K562 (cell line): ENCODE data around the gene UBE2D3. TPM values are rescaled to one million over a fixed set of nuclear protein-coding genes. Genes with fewer than 3 reads are reported as not detected.

ENCODE experiments used
- ARID1B ChIP-seq: fragments of 450-650 bp; IDR thresholded peaks from 2 replicates; pipeline ENCODE4 v1.6.1; 2016; ENCODE audit warnings: antibody characterized with exemption, mild to moderate bottlenecking, inconsistent platforms
- BCOR ChIP-seq: fragments of 450-650 bp; IDR thresholded peaks from 2 replicates; pipeline ENCODE4 v1.6.1; 2016
- BRD4 ChIP-seq: fragments of 200-600 bp; sonication (generic); IDR thresholded peaks from 2 replicates; pipeline ENCODE4 v1.6.1; 2017; ENCODE audit warnings: inconsistent platforms
- CHCHD3 ChIP-seq: fragments of 250-450 bp; sonication (Bioruptor Pico); IDR thresholded peaks from 2 replicates; pipeline ENCODE4 v2.1.2; 2022; ENCODE audit warnings: mild to moderate bottlenecking
- ESRRB ChIP-seq: fragments of 250-450 bp; sonication (Bioruptor Pico); IDR thresholded peaks from 2 replicates; pipeline ENCODE4 v1.5.0; 2020; ENCODE audit warnings: mild to moderate bottlenecking, moderate library complexity, borderline replicate concordance
- KDM4B ChIP-seq, 2 experiments: fragments of 450-650 bp in 1 of 2; sonication (generic) in 1 of 2; IDR thresholded peaks; 2 replicates each; pipeline ENCODE4 v1.6.1; 2016 to 2017; ENCODE audit warnings: borderline replicate concordance in 2 of 2, antibody characterized with exemption in 1 of 2, low read depth in 1 of 2, mild to moderate bottlenecking in 1 of 2
- NR2C2 ChIP-seq, 2 experiments: fragments of 200-800 bp in 1 of 2; sonication (Bioruptor generic) in 1 of 2; sonication (generic) in 1 of 2; formaldehyde crosslinking in 1 of 2; IDR thresholded peaks; 2 replicates each; pipeline versions ENCODE4 v1.6.1 to v1.8.0; 2016 to 2022; ENCODE audit warnings: mild to moderate bottlenecking in 1 of 2, missing compliant biosample characterization in 1 of 2, missing genetic modification characterization in 1 of 2, missing genetic modification reagents in 1 of 2
- SAP30 ChIP-seq: fragments of 200-600 bp; sonication (generic); IDR thresholded peaks from 2 replicates; pipeline ENCODE4 v1.6.1; 2012; ENCODE audit warnings: borderline replicate concordance, low read depth, mild to moderate bottlenecking, moderate library complexity, low read length, control low read depth, inconsistent platforms; ENCODE audit not compliant: insufficient read depth, poor library complexity, severe bottlenecking
- SMAD3 ChIP-seq: fragments of 450-650 bp; formaldehyde crosslinking; conservative IDR thresholded peaks from 2 replicates; pipeline ENCODE4 v1.4.0; 2020; ENCODE audit warnings: mild to moderate bottlenecking
- SPI1 ChIP-seq: IDR thresholded peaks from 2 replicates; pipeline ENCODE4 v1.6.1; 2011; ENCODE audit warnings: low read depth, low read length, control low read depth, borderline replicate concordance
- ZC3H4 ChIP-seq: sonication (generic); formaldehyde crosslinking; IDR thresholded peaks from 2 replicates; pipeline ENCODE4 v1.9.0; 2021; ENCODE audit warnings: missing genetic modification reagents, borderline replicate concordance
- ZNF146 ChIP-seq: IDR thresholded peaks from one replicate; pipeline ENCODE4 v1.6.1; 2018; ENCODE audit warnings: missing compliant biosample characterization; ENCODE audit not compliant: unreplicated experiment
- polyA plus RNA-seq, 8 experiments: library from polyadenylated mRNA; depleted of rRNA in 4 of 8; stranded (reverse) in 5 of 8; unstranded in 3 of 8; fragments of >200 nt; fragmentation: Nextera tagmentation in 2 of 8; fragmentation: Illumina TruSeq in 1 of 8; extraction: Ambion mirVana in 2 of 8; extraction: Trizol in 1 of 8; gene quantifications; 2 replicates each; pipeline versions ENCODE4 v1.2.1 to v1.2.3, GENCODE V29; 2011 to 2014; ENCODE audit warnings: inconsistent platforms in 1 of 8, missing spikeins in 1 of 8
- total RNA-seq, 7 experiments: library from RNA; depleted of rRNA in 6 of 7; stranded (reverse); fragments of >200 nt in 6 of 7; fragmentation: Illumina TruSeq in 2 of 7; extraction: Trizol in 2 of 7; gene quantifications; 2 replicates each; pipeline versions ENCODE4 v1.2.1 to v1.2.3, GENCODE V29; 2011 to 2021; ENCODE audit warnings: low replicate concordance in 1 of 7
- TF ChIP-seq, protein P1 (sequence below): fragments of 250-450 bp; sonication (Bioruptor Pico); IDR thresholded peaks from 2 replicates; pipeline ENCODE4 v1.8.0; 2021; ENCODE audit warnings: borderline replicate concordance, mild to moderate bottlenecking, moderate library complexity; ENCODE audit not compliant: poor library complexity, severe bottlenecking
- TF ChIP-seq, protein P2 (sequence below): IDR thresholded peaks from 2 replicates; pipeline ENCODE4 v1.6.1; 2014; ENCODE audit warnings: antibody characterized with exemption
- TF ChIP-seq, protein P3 (sequence below): sonication (generic); formaldehyde crosslinking; IDR thresholded peaks from 2 replicates; pipeline ENCODE4 v1.8.1; 2023; ENCODE audit warnings: missing genetic modification reagents, mild to moderate bottlenecking, borderline replicate concordance
- TF ChIP-seq, protein P4 (sequence below): fragments of 250-450 bp; sonication (Bioruptor Pico); IDR thresholded peaks from 2 replicates; pipeline ENCODE4 v1.5.0; 2020; ENCODE audit warnings: mild to moderate bottlenecking

The UBE2D3 gene
- total and polyA plus RNA-seq, 9 of the 15 experiments (the other 6 are each of a cell fraction or from before 2014, with no cell fraction given) = 191 to 618 (median 292) TPM

DNA sequence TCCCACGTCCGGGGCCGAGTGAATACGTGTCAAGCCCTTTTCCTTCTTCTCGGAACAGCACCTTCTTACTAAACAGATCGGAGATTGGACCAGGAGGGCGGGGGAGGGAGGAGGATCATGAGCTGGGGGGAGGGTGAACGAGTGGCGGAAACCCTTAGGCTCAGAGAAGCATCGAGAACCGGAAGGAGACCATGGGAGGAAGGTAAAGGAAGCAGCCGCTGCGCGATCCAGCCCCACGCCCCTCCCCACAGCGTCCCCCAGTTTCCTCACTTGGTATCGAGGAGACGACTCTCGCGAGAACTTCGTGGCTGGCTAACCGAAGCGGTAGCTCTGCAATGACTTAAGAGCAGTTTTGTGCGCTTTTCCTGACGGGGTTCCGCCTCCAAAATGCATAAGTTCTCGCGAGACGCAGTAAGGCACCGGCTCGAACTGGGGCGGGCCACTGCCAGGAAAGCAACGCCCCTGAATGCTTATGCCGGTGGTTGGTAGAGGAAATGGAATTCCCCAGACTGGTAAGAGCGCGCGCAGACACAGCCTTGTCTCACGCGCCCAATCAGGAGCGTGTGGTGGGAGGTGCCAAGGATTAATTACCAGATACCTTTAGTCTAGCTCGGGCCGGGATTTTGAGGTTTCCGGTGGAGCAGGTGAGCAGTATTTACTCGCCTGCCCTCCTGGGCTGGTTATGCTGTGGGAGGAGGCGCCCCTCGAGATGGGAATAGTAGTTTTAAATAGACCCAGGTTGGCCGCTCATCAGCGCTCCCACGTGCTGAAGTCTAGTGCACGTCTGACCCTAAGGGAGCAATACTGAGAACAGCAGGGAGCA is 534 bp upstream of the UBE2D3 start (continued):
- peak; percentile 58 for TF ChIP-seq NR2C2 (CRISPR knock-in tag; IDR thresholded peaks at IDR 0.05)
- TF ChIP-seq NR2C2 (tag; IDR thresholded peaks at IDR 0.05) = peak; percentile 90
- no peak for TF ChIP-seq ZNF146 (CRISPR knock-in tag)
- TF ChIP-seq, protein P1, sequence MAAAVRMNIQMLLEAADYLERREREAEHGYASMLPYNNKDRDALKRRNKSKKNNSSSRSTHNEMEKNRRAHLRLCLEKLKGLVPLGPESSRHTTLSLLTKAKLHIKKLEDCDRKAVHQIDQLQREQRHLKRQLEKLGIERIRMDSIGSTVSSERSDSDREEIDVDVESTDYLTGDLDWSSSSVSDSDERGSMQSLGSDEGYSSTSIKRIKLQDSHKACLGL (CRISPR knock-in tag) = peak; percentile 61
- TF ChIP-seq KDM4B (IDR thresholded peaks at IDR 0.05; ENCODE audit: borderline replicate concordance in 2 of 2, low read depth in 1 of 2) = no peak; a peak in 1 of 4 replicates
- TF ChIP-seq BRD4 = no peak
- peak; percentile 70 for TF ChIP-seq SAP30
- TF ChIP-seq SPI1 = peak; percentile 36; the same call in 1 of the 2 replicates
- peak; percentile 60 for TF ChIP-seq ARID1B
- TF ChIP-seq, protein P2, sequence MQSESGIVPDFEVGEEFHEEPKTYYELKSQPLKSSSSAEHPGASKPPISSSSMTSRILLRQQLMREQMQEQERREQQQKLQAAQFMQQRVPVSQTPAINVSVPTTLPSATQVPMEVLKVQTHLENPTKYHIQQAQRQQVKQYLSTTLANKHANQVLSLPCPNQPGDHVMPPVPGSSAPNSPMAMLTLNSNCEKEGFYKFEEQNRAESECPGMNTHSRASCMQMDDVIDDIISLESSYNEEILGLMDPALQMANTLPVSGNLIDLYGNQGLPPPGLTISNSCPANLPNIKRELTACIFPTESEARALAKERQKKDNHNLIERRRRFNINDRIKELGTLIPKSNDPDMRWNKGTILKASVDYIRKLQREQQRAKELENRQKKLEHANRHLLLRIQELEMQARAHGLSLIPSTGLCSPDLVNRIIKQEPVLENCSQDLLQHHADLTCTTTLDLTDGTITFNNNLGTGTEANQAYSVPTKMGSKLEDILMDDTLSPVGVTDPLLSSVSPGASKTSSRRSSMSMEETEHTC = no peak; the same call in 1 of the 2 replicates
- TF ChIP-seq, protein P3, sequence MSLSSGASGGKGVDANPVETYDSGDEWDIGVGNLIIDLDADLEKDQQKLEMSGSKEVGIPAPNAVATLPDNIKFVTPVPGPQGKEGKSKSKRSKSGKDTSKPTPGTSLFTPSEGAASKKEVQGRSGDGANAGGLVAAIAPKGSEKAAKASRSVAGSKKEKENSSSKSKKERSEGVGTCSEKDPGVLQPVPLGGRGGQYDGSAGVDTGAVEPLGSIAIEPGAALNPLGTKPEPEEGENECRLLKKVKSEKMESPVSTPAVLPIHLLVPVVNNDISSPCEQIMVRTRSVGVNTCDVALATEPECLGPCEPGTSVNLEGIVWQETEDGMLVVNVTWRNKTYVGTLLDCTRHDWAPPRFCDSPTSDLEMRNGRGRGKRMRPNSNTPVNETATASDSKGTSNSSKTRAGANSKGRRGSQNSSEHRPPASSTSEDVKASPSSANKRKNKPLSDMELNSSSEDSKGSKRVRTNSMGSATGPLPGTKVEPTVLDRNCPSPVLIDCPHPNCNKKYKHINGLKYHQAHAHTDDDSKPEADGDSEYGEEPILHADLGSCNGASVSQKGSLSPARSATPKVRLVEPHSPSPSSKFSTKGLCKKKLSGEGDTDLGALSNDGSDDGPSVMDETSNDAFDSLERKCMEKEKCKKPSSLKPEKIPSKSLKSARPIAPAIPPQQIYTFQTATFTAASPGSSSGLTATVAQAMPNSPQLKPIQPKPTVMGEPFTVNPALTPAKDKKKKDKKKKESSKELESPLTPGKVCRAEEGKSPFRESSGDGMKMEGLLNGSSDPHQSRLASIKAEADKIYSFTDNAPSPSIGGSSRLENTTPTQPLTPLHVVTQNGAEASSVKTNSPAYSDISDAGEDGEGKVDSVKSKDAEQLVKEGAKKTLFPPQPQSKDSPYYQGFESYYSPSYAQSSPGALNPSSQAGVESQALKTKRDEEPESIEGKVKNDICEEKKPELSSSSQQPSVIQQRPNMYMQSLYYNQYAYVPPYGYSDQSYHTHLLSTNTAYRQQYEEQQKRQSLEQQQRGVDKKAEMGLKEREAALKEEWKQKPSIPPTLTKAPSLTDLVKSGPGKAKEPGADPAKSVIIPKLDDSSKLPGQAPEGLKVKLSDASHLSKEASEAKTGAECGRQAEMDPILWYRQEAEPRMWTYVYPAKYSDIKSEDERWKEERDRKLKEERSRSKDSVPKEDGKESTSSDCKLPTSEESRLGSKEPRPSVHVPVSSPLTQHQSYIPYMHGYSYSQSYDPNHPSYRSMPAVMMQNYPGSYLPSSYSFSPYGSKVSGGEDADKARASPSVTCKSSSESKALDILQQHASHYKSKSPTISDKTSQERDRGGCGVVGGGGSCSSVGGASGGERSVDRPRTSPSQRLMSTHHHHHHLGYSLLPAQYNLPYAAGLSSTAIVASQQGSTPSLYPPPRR (CRISPR knock-in tag) = no peak; the same call in 1 of the 2 replicates
- TF ChIP-seq BCOR = 0 out of 2 replicates have a peak, but pooled peaks have one; percentile 44
- no peak for TF ChIP-seq SMAD3 (CRISPR knock-in tag)
- no peak for TF ChIP-seq CHCHD3 (CRISPR knock-in tag)
- no peak for TF ChIP-seq ESRRB
- no peak; the same call in 1 of the 2 replicates for TF ChIP-seq ZC3H4 (CRISPR knock-in tag)
- TF ChIP-seq, protein P4, sequence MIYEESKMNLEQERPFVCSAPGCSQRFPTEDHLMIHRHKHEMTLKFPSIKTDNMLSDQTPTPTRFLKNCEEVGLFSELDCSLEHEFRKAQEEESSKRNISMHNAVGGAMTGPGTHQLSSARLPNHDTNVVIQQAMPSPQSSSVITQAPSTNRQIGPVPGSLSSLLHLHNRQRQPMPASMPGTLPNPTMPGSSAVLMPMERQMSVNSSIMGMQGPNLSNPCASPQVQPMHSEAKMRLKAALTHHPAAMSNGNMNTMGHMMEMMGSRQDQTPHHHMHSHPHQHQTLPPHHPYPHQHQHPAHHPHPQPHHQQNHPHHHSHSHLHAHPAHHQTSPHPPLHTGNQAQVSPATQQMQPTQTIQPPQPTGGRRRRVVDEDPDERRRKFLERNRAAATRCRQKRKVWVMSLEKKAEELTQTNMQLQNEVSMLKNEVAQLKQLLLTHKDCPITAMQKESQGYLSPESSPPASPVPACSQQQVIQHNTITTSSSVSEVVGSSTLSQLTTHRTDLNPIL (CRISPR knock-in tag) = no peak
